ENCODE results near the gene KAT2B. TPM values are rescaled to one million over a fixed set of nuclear protein-coding genes. Genes with fewer than 3 reads are reported as not detected.
"Not testable (repeated sequence)": the region's sequence is repeated elsewhere in the genome, so short reads cannot be mapped to it uniquely, and the experiment has no call there.

KAT2B gene
- total and polyA plus RNA-seq, 2 of the 8 experiments (the other 6 are each of a cell fraction or from before 2014, with no cell fraction given): 0.24 to 0.91 TPM

DNA sequence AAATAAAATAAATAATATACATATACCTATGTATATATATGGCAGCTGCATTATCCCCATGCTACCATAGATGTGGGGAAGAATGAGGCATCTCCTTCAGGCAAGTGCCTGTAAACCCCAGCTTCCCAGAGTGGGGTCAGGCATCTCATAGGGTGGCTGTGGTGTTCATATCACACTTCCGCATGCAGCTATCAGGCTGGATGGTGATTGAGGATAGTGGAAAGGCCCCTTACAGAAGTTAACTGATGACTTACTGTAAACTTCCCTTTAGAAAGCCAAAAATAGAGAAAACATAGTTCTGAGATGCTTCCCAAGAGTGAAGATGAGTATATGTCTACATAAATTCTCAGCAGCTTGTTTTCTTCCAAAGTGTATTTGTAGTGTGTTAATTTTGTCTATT is 24.7 kb upstream of the KAT2B start (continued):
- no peak for TF ChIP-seq TEAD4 (IDR thresholded peaks at IDR 0.05; ENCODE audit: low read depth, low read length)
- no peak for TF ChIP-seq POU5F1 (IDR thresholded peaks at IDR 0.05; ENCODE audit: low read depth, low read length)
- TF ChIP-seq RFX5 (IDR thresholded peaks at IDR 0.05; ENCODE audit: borderline replicate concordance, low read depth, low read length): no peak
- TF ChIP-seq JUN (IDR thresholded peaks at IDR 0.05; ENCODE audit: low read depth, low read length): no peak
- TF ChIP-seq FOSL1 (IDR thresholded peaks at IDR 0.05; ENCODE audit: insufficient read depth, low read depth, low read length): no peak
- no peak for TF ChIP-seq RBBP5 (IDR thresholded peaks at IDR 0.05; ENCODE audit: borderline replicate concordance, low read depth, low read length)

DNA sequence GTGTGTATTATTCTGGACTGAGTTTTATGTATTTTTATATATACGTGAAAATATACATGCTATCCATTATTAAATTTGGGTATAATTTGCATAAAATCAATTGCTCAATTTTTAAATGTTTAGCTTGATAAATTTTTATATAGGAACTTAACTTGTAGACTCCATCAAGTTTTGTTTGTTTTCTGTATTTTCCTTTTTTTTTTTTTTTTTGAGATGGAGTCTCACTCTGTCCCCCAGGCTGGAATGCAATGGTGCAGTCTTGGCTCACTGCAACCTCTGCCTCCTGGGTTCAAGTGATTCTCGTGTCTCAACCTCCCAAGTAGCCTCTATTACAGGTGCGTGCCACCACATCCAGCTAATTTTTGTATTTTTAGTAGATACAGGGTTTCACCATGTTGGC is 24.2 kb upstream of the KAT2B start:
- H3K36me3 ChIP-seq (ENCODE audit: control insufficient read depth in 2 of 4, insufficient read depth in 4 of 4, low read length in 3 of 4); H4K20me1 ChIP-seq (replicated peaks in 1 of 2; ENCODE audit: control insufficient read depth in 1 of 2, insufficient read depth in 2 of 2, low read length in 2 of 2); H2BK12ac ChIP-seq (ENCODE audit: low read depth, low read length); H3K23ac ChIP-seq (ENCODE audit: insufficient read length); H2AK5ac ChIP-seq (ENCODE audit: low read depth, low read length); H3K4me3 ChIP-seq (ENCODE audit: extremely low read depth in 1 of 4, insufficient read depth in 2 of 4, low read depth in 3 of 4, low read length in 4 of 4); H2BK15ac ChIP-seq (ENCODE audit: low read length); H3K9ac ChIP-seq (replicated peaks in 1 of 4; ENCODE audit: extremely low read depth in 1 of 4, low read depth in 3 of 4, low read length in 3 of 4); H3K18ac ChIP-seq (ENCODE audit: extremely low read depth, low read length); H3K27me3 ChIP-seq (replicated peaks in 1 of 4; ENCODE audit: control insufficient read depth in 3 of 4, extremely low read depth in 1 of 4, insufficient read depth in 3 of 4, low read length in 3 of 4); H3K79me1 ChIP-seq (ENCODE audit: low read depth, low read length); H3K4me1 ChIP-seq (replicated peaks in 1 of 4; ENCODE audit: control insufficient read depth in 3 of 4, insufficient read depth in 4 of 4, low read length in 3 of 4); FAIRE-seq; H2BK120ac ChIP-seq (replicated peaks; ENCODE audit: low read depth, low read length); H3K23me2 ChIP-seq (ENCODE audit: low read depth, low read length); H2AFZ ChIP-seq (ENCODE audit: low read length); CTCF ChIA-PET (ENCODE audit: partially characterized antibody); DNase-seq (ENCODE audit: low read depth in 1 of 2, low spot score in 2 of 2); H3K4me2 ChIP-seq (ENCODE audit: insufficient read depth in 1 of 2, low read depth in 2 of 2, low read length in 2 of 2); H3K27ac ChIP-seq (ENCODE audit: low read depth, low read length); H2BK20ac ChIP-seq (ENCODE audit: low read length); H3K14ac ChIP-seq (ENCODE audit: insufficient read length); H3K79me2 ChIP-seq (ENCODE audit: control insufficient read depth in 1 of 2, insufficient read depth in 2 of 2, low read length in 2 of 2); H3K4ac ChIP-seq (replicated peaks; ENCODE audit: insufficient read length, low read depth, low read length); POLR2A ChIA-PET (ENCODE audit: partially characterized antibody); H3K9me3 ChIP-seq (ENCODE audit: insufficient read depth in 2 of 2, low read depth in 1 of 2, low read length in 1 of 2); H4K5ac ChIP-seq (ENCODE audit: insufficient read length, low read depth, low read length); H4K91ac ChIP-seq (replicated peaks; ENCODE audit: insufficient read length, low read length); H2BK5ac ChIP-seq (ENCODE audit: low read depth, low read length); H4K8ac ChIP-seq (ENCODE audit: extremely low read depth, insufficient read depth, low read length); H3K56ac ChIP-seq (replicated peaks; ENCODE audit: insufficient read length, low read depth, low read length): not testable (repeated sequence)
- 89% methylated on average over 3 of the region's 3 CpGs; no CpG with 5 or more reads in 1 of the 2 experiments for WGBS, 2 experiments (ENCODE audit: extremely low coverage in 1 of 2, insufficient coverage in 1 of 2, insufficient read length in 1 of 2, insufficient replicate concordance in 2 of 2, low coverage in 1 of 2, low lambda C conversion rate in 2 of 2, missing lambda C conversion rate in 1 of 2)
